GM10266 (cell line): ENCODE results near the gene BCOR.

ENCODE experiments used
- DNase-seq: peaks from one replicate; pipeline ENCODE4 v3.0.0; 2012; ENCODE audit errors: extremely low spot score
- TF ChIP-seq, protein P1 (sequence below): IDR thresholded peaks from 2 replicates; pipeline ENCODE4 v1.5.1; 2012; ENCODE audit warnings: mild to moderate bottlenecking, low read depth; ENCODE audit not compliant: control insufficient read depth, insufficient read depth; ENCODE audit errors: missing control alignments

The BCOR gene

DNA sequence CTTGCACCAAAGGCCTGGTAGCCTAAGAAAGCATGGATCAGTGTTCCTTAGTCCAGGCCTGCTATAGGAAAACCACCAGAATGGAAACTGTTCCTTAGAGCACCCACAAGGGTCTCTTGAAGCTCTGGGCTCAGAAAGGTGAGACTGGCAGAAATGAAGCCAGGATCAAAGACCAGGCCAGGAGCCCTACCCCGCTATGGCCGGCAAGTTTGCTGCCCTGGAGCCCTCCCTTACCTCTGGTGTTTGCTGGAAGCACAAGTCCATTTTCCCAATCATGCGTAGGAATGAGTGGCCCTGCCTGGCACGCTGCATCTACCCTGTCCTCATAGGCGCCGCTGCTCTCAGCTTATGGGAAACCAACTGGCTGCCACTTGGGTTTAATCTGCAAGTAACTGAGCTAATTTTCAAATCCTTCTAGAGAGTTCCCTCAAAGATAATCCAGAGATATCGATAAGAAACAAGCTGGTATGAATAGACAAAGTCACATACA is 37.4 kb downstream of the BCOR start:
- TF ChIP-seq, protein P1, sequence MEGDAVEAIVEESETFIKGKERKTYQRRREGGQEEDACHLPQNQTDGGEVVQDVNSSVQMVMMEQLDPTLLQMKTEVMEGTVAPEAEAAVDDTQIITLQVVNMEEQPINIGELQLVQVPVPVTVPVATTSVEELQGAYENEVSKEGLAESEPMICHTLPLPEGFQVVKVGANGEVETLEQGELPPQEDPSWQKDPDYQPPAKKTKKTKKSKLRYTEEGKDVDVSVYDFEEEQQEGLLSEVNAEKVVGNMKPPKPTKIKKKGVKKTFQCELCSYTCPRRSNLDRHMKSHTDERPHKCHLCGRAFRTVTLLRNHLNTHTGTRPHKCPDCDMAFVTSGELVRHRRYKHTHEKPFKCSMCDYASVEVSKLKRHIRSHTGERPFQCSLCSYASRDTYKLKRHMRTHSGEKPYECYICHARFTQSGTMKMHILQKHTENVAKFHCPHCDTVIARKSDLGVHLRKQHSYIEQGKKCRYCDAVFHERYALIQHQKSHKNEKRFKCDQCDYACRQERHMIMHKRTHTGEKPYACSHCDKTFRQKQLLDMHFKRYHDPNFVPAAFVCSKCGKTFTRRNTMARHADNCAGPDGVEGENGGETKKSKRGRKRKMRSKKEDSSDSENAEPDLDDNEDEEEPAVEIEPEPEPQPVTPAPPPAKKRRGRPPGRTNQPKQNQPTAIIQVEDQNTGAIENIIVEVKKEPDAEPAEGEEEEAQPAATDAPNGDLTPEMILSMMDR, result no peak
- DNase-seq, result no peak

DNA sequence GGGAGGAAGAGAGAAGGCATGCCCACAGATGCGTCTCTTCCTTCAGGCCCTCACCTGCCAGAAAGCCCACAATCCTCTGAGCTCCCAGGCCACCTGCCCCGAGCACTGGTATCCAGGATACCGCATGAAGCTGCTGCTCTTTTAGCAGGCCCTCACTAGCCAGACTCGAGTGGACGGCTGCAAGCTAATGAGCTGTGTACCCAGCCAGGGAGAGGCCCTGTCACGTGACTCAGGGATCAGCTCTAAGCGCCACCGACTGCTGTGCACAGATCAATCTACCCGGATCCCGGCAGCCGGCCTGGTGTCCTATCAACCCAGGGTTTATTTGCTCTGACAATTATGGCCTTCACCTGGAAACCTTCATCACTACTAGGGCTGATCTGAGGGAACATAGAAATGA is 39.0 kb downstream of the BCOR start:
- TF ChIP-seq, protein P1, result no peak
- DNase-seq, result no peak

DNA sequence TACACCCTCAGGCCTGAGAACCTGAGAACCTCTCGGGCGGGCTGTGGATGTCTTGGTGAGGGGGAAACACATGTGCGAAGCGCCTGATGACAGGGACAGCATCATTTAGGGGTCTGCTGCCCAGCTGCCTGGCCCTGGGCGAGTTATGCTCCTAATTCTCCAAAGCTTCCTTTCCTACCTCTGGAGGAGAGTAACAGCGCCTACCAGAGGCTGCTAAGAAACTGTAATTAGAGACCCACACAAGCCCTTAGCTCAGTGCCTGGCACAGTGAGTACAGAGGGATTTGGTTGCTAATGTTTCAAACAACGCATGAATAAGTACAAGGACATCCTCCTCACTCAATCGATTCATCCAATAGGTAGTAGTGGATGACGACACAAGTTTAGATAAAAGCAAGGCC is 40.4 kb downstream of the BCOR start:
- TF ChIP-seq, protein P1, result no peak
- DNase-seq, result no peak

DNA sequence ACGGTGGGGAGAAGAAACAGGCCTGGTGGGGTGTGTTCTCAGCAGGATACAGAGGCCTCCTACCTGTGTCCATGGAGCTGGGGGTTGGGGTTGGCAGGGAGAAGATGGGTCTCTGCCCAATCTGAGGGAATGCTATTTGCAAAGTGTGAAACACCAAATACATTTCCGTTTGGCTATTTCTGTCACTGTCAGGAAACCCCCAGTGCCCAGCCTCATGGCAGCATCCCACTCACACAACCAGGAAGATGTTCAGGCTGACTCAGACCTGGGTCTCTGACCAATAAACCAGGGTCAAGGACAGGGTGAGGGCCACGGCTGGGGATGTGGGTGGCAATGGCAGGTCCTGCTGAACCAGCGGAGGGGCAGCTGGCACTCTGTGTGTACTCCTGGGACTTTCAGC is 41.3 kb downstream of the BCOR start:
- DNase-seq, result no peak
- TF ChIP-seq, protein P1, result no peak

- no peak for DNase-seq
- TF ChIP-seq, protein P1, result no peak
Observed at GRCh38 chrX:40055495-40055894, 42.3 kb downstream of the BCOR start.

- TF ChIP-seq, protein P1, result no peak
- DNase-seq, result no peak
Observed at GRCh38 chrX:40054793-40055192, 43.0 kb downstream of the BCOR start.

- TF ChIP-seq, protein P1, result no peak
- no peak for DNase-seq
Observed at GRCh38 chrX:40050532-40050931, 47.2 kb downstream of the BCOR start.
